ACC112 (cell line): ENCODE measurements around the gene BIRC6.

Experiments used
- H2AFZ ChIP-seq: fragments of 200-600 bp; sonication (generic); one replicate; pipeline ENCODE4 v1.6.0; 2017; ENCODE audit warnings: antibody characterized with exemption, low read length; ENCODE audit not compliant: unreplicated experiment
- H3K27ac ChIP-seq: fragments of 200-600 bp; sonication (generic); 2 replicates; pipeline ENCODE4 v1.5.1; 2014; ENCODE audit warnings: low read depth, mild to moderate bottlenecking, antibody characterized with exemption, low read length, moderate library complexity
- H3K27me3 ChIP-seq: fragments of 200-600 bp; sonication (generic); 2 replicates; pipeline ENCODE4 v1.6.1; 2014; ENCODE audit warnings: mild to moderate bottlenecking, antibody characterized with exemption, low read length, moderate library complexity, mixed read lengths; ENCODE audit not compliant: insufficient read depth
- H3K36me3 ChIP-seq: fragments of 200-600 bp; sonication (generic); 2 replicates; pipeline ENCODE4 v1.6.1; 2016; ENCODE audit warnings: mild to moderate bottlenecking, antibody characterized with exemption, low read length, moderate library complexity, mixed read lengths; ENCODE audit not compliant: insufficient read depth
- H3K4me1 ChIP-seq: fragments of 200-600 bp; sonication (generic); one replicate; pipeline ENCODE4 v1.6.1; 2016; ENCODE audit warnings: low read length, mixed read lengths; ENCODE audit not compliant: insufficient read depth, unreplicated experiment, control insufficient read depth
- H3K4me3 ChIP-seq: fragments of 200-600 bp; sonication (generic); 2 replicates; pipeline ENCODE4 v1.5.1; 2014; ENCODE audit warnings: mild to moderate bottlenecking, low read depth, low read length
- H3K79me2 ChIP-seq: fragments of 200-600 bp; sonication (generic); one replicate; pipeline ENCODE4 v1.6.0; 2016; ENCODE audit warnings: low read length; ENCODE audit not compliant: control insufficient read depth, unreplicated experiment, insufficient read depth

BIRC6 gene

DNA sequence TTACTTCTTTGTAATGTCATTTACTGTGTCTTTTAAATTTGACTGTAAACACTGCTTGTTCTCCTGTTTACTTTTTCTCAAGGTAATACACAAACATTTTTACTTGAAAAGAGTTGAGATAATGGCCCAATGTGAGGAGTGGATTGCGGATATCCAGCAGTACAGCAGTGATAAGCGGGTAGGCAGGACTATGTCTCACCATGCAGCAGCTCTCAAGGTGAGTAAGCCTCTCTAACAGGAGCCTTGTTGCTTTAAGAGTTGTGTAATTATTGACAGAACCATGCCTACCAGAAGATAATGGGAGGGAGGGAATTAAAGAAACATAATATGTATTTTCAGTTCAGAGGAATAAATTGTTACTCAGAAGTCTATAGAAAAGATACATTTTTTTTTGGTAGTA lies 254.5 kb downstream of the BIRC6 start:
- Histone ChIP-seq H3K27ac (no peak overlapping the region), H2AFZ (no peak overlapping the region), H3K27me3 (no peaks in the 10 kb centered on the region), H3K79me2 (no peaks in the 10 kb centered on the region), H3K4me3 (no peak overlapping the region), H3K4me1 (no peaks in the 10 kb centered on the region), H3K36me3 (peaks cover 15% of the 10 kb centered on the region)

- Histone ChIP-seq H3K79me2 (no peaks in the 10 kb centered on the region), H3K27ac (no peak overlapping the region), H3K4me3 (no peak overlapping the region), H3K4me1 (no peaks in the 10 kb centered on the region), H3K27me3 (no peaks in the 10 kb centered on the region), H3K36me3 (peaks cover 15% of the 10 kb centered on the region), H2AFZ (no peak overlapping the region)
These were observed 254.9 kb downstream of the BIRC6 start for GRCh38 chr2:32611771-32612170.

- H3K4me3 ChIP-seq = no peak overlapping the region
- H3K4me1 ChIP-seq = no peaks in the 10 kb centered on the region
- H2AFZ ChIP-seq = no peak overlapping the region
- H3K79me2 ChIP-seq = no peaks in the 10 kb centered on the region
- H3K27ac ChIP-seq = no peak overlapping the region
- H3K36me3 ChIP-seq = peaks cover 16% of the 10 kb centered on the region
- no peaks in the 10 kb centered on the region for H3K27me3 ChIP-seq
These were observed 257.3 kb downstream of the BIRC6 start for GRCh38 chr2:32614084-32614483.

DNA sequence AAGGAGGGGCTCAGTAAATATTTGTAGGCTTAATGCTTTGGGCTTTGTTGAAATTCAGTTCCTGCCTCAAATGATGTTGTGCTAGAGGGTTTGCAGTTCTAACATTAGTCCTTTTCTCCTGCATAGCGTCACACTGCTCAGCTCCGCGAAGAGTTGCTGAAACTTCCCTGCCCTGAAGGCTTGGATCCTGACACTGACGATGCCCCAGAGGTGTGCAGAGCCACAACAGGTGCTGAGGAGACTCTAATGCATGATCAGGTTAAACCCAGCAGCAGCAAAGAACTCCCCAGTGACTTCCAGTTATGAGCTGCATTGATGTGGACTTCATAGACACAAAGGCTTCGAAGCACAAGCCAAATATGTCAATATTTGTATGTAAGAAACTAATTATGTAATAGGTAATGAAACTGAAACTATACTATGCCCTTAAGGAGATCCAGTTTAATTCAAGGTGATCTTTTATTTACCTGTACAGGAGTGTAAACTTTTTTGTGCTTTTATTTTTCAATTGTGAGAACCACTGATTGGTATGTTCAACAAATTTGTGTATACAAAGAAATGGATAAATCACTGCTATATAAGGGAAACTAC lies 260.9 kb downstream of the BIRC6 start:
- Histone ChIP-seq H2AFZ (no peak overlapping the region), H3K27me3 (no peaks in the 10 kb centered on the region), H3K4me1 (no peaks in the 10 kb centered on the region), H3K27ac (no peak overlapping the region), H3K79me2 (no peaks in the 10 kb centered on the region), H3K36me3 (peaks cover 13% of the 10 kb centered on the region), H3K4me3 (no peak overlapping the region)

GRCh38 chr2:32622570-32623310 lies 265.9 kb downstream of the BIRC6 start:
- Histone ChIP-seq H3K36me3 (peaks cover 6% of the 10 kb centered on the region; the same call in 1 of the 2 replicates), H3K4me3 (no peak overlapping the region), H3K27ac (no peak overlapping the region), H3K4me1 (no peaks in the 10 kb centered on the region), H2AFZ (no peak overlapping the region), H3K79me2 (no peaks in the 10 kb centered on the region), H3K27me3 (no peaks in the 10 kb centered on the region)

GRCh38 chr2:32623311-32623706 lies 266.5 kb downstream of the BIRC6 start:
- H3K79me2 ChIP-seq = peaks cover 2% of the 10 kb centered on the region
- H3K4me3 ChIP-seq = no peak overlapping the region
- H3K4me1 ChIP-seq = no peaks in the 10 kb centered on the region
- peaks cover 6% of the 10 kb centered on the region; the same call in 1 of the 2 replicates for H3K36me3 ChIP-seq
- no peaks in the 10 kb centered on the region for H3K27me3 ChIP-seq
- no peak overlapping the region for H2AFZ ChIP-seq
- no peak overlapping the region for H3K27ac ChIP-seq

DNA sequence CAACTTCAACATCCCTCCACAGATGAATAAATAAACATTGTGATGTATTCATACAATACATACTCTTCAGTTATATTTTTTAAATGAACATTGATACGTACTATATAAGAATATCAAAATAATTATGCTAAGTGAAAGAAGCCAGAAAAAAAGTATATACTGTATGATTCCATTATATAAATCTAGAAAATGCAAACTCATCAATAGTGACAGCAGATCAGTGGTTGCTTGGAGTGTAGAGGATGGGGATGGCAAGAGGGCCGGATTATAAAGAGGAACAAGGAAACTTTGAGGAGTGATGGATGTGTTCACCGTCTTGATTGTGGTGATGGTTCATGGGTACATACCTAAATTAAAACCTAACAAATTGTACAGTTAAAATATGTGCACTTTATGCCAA lies 268.0 kb downstream of the BIRC6 start:
- Histone ChIP-seq H3K27me3 (no peaks in the 10 kb centered on the region), H2AFZ (no peak overlapping the region), H3K4me3 (no peak overlapping the region), H3K27ac (no peak overlapping the region), H3K4me1 (no peaks in the 10 kb centered on the region), H3K36me3 (0 out of 2 replicates have a peak, but pooled peaks cover 3% of the 10 kb centered on the region), H3K79me2 (peaks cover 8% of the 10 kb centered on the region)

GRCh38 chr2:32626639-32627221 lies 269.9 kb downstream of the BIRC6 start:
- H3K4me1 ChIP-seq = no peaks in the 10 kb centered on the region
- peaks cover 8% of the 10 kb centered on the region for H3K79me2 ChIP-seq
- no peak overlapping the region for H2AFZ ChIP-seq
- H3K4me3 ChIP-seq = no peak overlapping the region; the same call in 1 of the 2 replicates
- H3K27me3 ChIP-seq = no peaks in the 10 kb centered on the region
- no peak overlapping the region for H3K27ac ChIP-seq
- 0 out of 2 replicates have a peak, but pooled peaks cover 3% of the 10 kb centered on the region for H3K36me3 ChIP-seq

DNA sequence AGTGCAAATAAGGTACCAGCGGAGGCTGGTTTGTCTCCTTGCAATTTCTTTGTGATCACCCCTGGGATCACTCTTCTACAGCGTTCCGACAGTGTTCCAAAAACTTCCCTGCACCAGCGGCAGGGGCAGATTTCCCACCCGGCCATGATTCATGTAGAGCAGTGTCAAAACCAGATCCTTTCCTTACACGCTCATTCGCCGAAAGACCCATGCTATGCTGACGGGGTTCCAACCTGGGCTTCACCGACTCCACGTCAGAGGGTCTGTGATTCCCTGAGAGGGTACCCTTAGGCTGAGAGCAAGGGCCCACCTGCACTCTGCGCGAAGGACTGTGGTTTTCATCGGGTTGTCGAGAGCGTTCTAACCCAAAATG lies 270.6 kb downstream of the BIRC6 start:
- Histone ChIP-seq H3K4me3 (peak overlapping the region; percentile 100), H3K4me1 (peaks cover 2% of the 10 kb centered on the region), H3K27me3 (no peaks in the 10 kb centered on the region), H3K79me2 (peaks cover 8% of the 10 kb centered on the region), H3K27ac (peak overlapping the region; percentile 46; the same call in 1 of the 2 replicates), H2AFZ (peak overlapping the region; percentile 99), H3K36me3 (no peaks in the 10 kb centered on the region)

GRCh38 chr2:32627814-32628579 lies 271.2 kb downstream of the BIRC6 start, which contains the start of gene TTC27:
Gene TTC27 (plus strand): TSS chr2:32628050. CDS start chr2:32628293, 243 bp downstream.
- Histone ChIP-seq H3K4me1 (peaks cover 5% of the 10 kb centered on the region), H3K27me3 (no peaks in the 10 kb centered on the region), H2AFZ (peak within 1 kb of the TSS; percentile 100), H3K27ac (peak within 1 kb of the TSS; percentile 46; the same call in 1 of the 2 replicates), H3K4me3 (peak within 1 kb of the TSS; percentile 100), H3K36me3 (no peaks in the 10 kb centered on the region), H3K79me2 (peaks cover 8% of the 10 kb centered on the region)
